Measurements from ENCODE around the gene NCL. TPM values are rescaled to one million over a fixed set of nuclear protein-coding genes. Genes with fewer than 3 reads are reported as not detected.

Gene NCL
- polyA plus RNA-seq, 1 of the 3 experiments (the other 2 are of a cell fraction), result 256 TPM

DNA sequence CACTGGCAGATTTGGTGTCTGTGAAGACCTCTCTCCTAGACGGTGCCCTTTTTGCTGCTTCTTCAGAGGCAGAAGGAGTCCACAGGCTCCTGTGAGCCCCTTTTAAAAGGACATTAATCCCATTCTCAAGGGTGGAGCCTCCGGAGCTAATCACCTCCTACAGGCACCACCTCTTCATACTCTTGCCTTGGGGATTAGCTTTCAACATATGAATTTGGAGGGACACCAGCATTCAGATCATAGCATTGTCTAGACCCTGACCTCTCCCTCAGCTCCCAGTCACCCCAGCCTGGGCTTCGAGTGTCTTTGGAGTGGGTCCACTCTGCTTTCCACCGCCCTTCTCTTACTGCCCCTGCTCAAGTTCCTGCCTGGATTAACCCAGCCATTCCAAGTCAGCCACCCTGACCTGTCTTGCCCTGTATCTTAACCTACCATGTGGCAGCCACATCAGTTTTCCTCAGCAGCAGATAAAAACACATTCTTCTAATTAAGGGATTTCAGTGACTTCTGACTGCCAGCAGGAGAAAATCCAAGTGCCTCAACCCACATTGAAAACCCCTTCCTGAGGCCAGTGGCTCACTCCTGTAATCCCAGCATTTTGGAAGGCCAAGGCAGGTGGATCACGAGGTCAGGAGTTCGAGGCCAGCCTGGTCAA is 6.1 kb upstream of the NCL start:
- Histone ChIP-seq H3K9ac (no peak overlapping the region), H3K4me3 (ENCODE audit: low read depth in 2 of 2, low read length in 1 of 2) (no peak overlapping the region), H3K9me3 (no peaks in the 10 kb centered on the region), H3K36me3 (replicated peaks in 1 of 2; ENCODE audit: control insufficient read depth in 1 of 2, insufficient read depth in 2 of 2, low read length in 1 of 2) (no peaks in the 10 kb centered on the region), H3K27me3 (ENCODE audit: insufficient read depth) (no peaks in the 10 kb centered on the region), H3K4me1 (ENCODE audit: control insufficient read depth in 1 of 2, insufficient read depth in 2 of 2, low read depth in 1 of 2, low read length in 1 of 2) (peaks cover 0 to 2% of the 10 kb centered on the region in 2 experiments; a peak in 1 of 4 replicates), H3K9me2 (no peaks in the 10 kb centered on the region), H2AFZ (ENCODE audit: low read depth) (no peak overlapping the region), H4K20me1 (ENCODE audit: insufficient read depth) (no peaks in the 10 kb centered on the region), H3K79me2 (ENCODE audit: insufficient read depth) (peaks cover 5% of the 10 kb centered on the region; the same call in 1 of the 2 replicates), H3F3A (replicated peaks; ENCODE audit: insufficient read depth) (peaks cover 5% of the 10 kb centered on the region), H3K27ac (ENCODE audit: low read depth in 2 of 2, low read length in 1 of 2) (no peak overlapping the region), H3K4me2 (no peak overlapping the region)
- ChIA-PET POLR2A (no interaction called here), CTCF (interaction anchor here (1.0 to 8.2 kb wide), 4 partner anchors 10 to 88 kb away, joined by 3 to 56 read pairs (median 8); no protein-coding TSS in a partner anchor)
- TF ChIP-seq EP300 (IDR thresholded peaks at IDR 0.05; ENCODE audit: borderline replicate concordance in 1 of 2, low read depth in 1 of 2, low read length in 1 of 2), result no peak
- TF ChIP-seq RFX5 (IDR thresholded peaks at IDR 0.05; ENCODE audit: low read length), result no peak
- TF ChIP-seq, protein P1, sequence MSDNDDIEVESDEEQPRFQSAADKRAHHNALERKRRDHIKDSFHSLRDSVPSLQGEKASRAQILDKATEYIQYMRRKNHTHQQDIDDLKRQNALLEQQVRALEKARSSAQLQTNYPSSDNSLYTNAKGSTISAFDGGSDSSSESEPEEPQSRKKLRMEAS (IDR thresholded peaks at IDR 0.05; ENCODE audit: low read depth), result no peak
- no peak for TF ChIP-seq MXI1 (IDR thresholded peaks at IDR 0.05; ENCODE audit: low read depth, low read length)
- TF ChIP-seq, protein P2, sequence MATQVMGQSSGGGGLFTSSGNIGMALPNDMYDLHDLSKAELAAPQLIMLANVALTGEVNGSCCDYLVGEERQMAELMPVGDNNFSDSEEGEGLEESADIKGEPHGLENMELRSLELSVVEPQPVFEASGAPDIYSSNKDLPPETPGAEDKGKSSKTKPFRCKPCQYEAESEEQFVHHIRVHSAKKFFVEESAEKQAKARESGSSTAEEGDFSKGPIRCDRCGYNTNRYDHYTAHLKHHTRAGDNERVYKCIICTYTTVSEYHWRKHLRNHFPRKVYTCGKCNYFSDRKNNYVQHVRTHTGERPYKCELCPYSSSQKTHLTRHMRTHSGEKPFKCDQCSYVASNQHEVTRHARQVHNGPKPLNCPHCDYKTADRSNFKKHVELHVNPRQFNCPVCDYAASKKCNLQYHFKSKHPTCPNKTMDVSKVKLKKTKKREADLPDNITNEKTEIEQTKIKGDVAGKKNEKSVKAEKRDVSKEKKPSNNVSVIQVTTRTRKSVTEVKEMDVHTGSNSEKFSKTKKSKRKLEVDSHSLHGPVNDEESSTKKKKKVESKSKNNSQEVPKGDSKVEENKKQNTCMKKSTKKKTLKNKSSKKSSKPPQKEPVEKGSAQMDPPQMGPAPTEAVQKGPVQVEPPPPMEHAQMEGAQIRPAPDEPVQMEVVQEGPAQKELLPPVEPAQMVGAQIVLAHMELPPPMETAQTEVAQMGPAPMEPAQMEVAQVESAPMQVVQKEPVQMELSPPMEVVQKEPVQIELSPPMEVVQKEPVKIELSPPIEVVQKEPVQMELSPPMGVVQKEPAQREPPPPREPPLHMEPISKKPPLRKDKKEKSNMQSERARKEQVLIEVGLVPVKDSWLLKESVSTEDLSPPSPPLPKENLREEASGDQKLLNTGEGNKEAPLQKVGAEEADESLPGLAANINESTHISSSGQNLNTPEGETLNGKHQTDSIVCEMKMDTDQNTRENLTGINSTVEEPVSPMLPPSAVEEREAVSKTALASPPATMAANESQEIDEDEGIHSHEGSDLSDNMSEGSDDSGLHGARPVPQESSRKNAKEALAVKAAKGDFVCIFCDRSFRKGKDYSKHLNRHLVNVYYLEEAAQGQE (IDR thresholded peaks at IDR 0.05; ENCODE audit: low read depth, low read length), result no peak
- TF ChIP-seq, protein P3, sequence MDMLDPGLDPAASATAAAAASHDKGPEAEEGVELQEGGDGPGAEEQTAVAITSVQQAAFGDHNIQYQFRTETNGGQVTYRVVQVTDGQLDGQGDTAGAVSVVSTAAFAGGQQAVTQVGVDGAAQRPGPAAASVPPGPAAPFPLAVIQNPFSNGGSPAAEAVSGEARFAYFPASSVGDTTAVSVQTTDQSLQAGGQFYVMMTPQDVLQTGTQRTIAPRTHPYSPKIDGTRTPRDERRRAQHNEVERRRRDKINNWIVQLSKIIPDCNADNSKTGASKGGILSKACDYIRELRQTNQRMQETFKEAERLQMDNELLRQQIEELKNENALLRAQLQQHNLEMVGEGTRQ (IDR thresholded peaks at IDR 0.05; ENCODE audit: borderline replicate concordance, low read depth, low read length), result no peak
- TF ChIP-seq TEAD4 (IDR thresholded peaks at IDR 0.05; ENCODE audit: borderline replicate concordance, insufficient read depth), result no peak
- WGBS (ENCODE audit: low lambda C conversion rate), result 66% methylated on average over 6 of the region's 6 CpGs
- no peak for DNase-seq

DNA sequence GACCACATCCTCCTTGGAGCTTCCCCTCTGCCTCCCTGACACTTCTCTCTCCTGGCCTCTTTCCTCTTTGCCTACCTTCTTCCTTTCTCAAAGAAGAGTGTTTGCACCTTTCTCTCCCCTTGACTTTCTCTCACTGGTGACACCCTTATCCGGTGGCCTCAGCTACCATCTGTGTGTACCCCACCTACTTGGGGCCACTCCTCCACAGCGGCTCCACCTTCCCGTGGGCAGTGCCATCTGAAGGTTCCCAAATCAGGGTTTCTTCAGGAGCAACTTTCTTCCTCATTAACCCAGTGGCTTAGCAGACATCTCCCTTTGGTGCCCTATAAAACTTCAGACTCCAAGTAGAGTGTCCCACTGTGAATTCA is 5.3 kb upstream of the NCL start:
- Histone ChIP-seq H2AFZ (ENCODE audit: low read depth) (no peak overlapping the region), H3K79me2 (ENCODE audit: insufficient read depth) (peaks cover 9% of the 10 kb centered on the region; the same call in 1 of the 2 replicates), H3K9me2 (no peaks in the 10 kb centered on the region), H3K27me3 (ENCODE audit: insufficient read depth) (no peaks in the 10 kb centered on the region), H3K9me3 (no peaks in the 10 kb centered on the region), H3K4me1 (ENCODE audit: control insufficient read depth in 1 of 2, insufficient read depth in 2 of 2, low read depth in 1 of 2, low read length in 1 of 2) (peaks cover 0 to 5% of the 10 kb centered on the region in 2 experiments; a peak in 1 of 4 replicates), H3K4me3 (ENCODE audit: low read depth in 2 of 2, low read length in 1 of 2) (no peak overlapping the region), H3K9ac (no peak overlapping the region), H3F3A (replicated peaks; ENCODE audit: insufficient read depth) (peaks cover 5% of the 10 kb centered on the region), H4K20me1 (ENCODE audit: insufficient read depth) (no peaks in the 10 kb centered on the region), H3K4me2 (no peak overlapping the region), H3K36me3 (replicated peaks in 1 of 2; ENCODE audit: control insufficient read depth in 1 of 2, insufficient read depth in 2 of 2, low read length in 1 of 2) (no peaks in the 10 kb centered on the region), H3K27ac (ENCODE audit: low read depth in 2 of 2, low read length in 1 of 2) (no peak overlapping the region)
- ChIA-PET POLR2A (no interaction called here), CTCF (interaction anchor here (0.8 to 8.2 kb wide), 4 partner anchors 11 to 89 kb away, joined by 3 to 56 read pairs (median 8); no protein-coding TSS in a partner anchor)
- WGBS (ENCODE audit: low lambda C conversion rate), result 66% methylated on average over 3 of the region's 3 CpGs
- DNase-seq, result no peak
- TF ChIP-seq GATA2 (CRISPR knock-in tag; IDR thresholded peaks at IDR 0.05) (no peak), YY1 (IDR thresholded peaks at IDR 0.05; ENCODE audit: low read depth) (no peak), POLR2AphosphoS5 (IDR thresholded peaks at IDR 0.05; ENCODE audit: low read depth, low read length) (no peak), GABPA (IDR thresholded peaks at IDR 0.05; ENCODE audit: low read depth) (no peak), RAD21 (IDR thresholded peaks at IDR 0.05; ENCODE audit: low read length) (no peak), NFIC (IDR thresholded peaks at IDR 0.05; ENCODE audit: borderline replicate concordance) (no peak), FOXJ3 (CRISPR knock-in tag; IDR thresholded peaks at IDR 0.05) (no peak), TEAD4 (IDR thresholded peaks at IDR 0.05; ENCODE audit: borderline replicate concordance, insufficient read depth) (no peak), SMC3 (IDR thresholded peaks at IDR 0.05; ENCODE audit: low read depth, low read length) (no peak), EZH2phosphoT487 (IDR thresholded peaks at IDR 0.05; ENCODE audit: borderline replicate concordance, low read depth) (no peak), FOXM1 (IDR thresholded peaks at IDR 0.05; ENCODE audit: low read depth) (no peak)
- TF ChIP-seq, protein P4, sequence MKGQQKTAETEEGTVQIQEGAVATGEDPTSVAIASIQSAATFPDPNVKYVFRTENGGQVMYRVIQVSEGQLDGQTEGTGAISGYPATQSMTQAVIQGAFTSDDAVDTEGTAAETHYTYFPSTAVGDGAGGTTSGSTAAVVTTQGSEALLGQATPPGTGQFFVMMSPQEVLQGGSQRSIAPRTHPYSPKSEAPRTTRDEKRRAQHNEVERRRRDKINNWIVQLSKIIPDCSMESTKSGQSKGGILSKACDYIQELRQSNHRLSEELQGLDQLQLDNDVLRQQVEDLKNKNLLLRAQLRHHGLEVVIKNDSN (IDR thresholded peaks at IDR 0.05; ENCODE audit: borderline replicate concordance, low read depth), result no peak
- TF ChIP-seq, protein P5, sequence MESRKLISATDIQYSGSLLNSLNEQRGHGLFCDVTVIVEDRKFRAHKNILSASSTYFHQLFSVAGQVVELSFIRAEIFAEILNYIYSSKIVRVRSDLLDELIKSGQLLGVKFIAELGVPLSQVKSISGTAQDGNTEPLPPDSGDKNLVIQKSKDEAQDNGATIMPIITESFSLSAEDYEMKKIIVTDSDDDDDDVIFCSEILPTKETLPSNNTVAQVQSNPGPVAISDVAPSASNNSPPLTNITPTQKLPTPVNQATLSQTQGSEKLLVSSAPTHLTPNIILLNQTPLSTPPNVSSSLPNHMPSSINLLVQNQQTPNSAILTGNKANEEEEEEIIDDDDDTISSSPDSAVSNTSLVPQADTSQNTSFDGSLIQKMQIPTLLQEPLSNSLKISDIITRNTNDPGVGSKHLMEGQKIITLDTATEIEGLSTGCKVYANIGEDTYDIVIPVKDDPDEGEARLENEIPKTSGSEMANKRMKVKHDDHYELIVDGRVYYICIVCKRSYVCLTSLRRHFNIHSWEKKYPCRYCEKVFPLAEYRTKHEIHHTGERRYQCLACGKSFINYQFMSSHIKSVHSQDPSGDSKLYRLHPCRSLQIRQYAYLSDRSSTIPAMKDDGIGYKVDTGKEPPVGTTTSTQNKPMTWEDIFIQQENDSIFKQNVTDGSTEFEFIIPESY (IDR thresholded peaks at IDR 0.05; ENCODE audit: borderline replicate concordance, low read depth), result no peak
- TF ChIP-seq, protein P1 (IDR thresholded peaks at IDR 0.05; ENCODE audit: low read depth), result no peak
